SK-N-SH treated with all-trans-retinoic acid at 6 μM for 48 hours (cell line): ENCODE measurements around the gene OBI1.

Experiments used
- ATAC-seq: fragments of 200-7000 bp; cut with Tn5 transposase; 3 replicates; pipeline ENCODE4 v1.9.1; 2020; ENCODE audit warnings: mild to moderate bottlenecking, moderate library complexity
- ARNTL ChIP-seq: fragments of 450-650 bp; formaldehyde crosslinking; IDR thresholded peaks from 2 replicates; pipeline ENCODE4 v1.5.0; 2020; ENCODE audit warnings: low read depth, mild to moderate bottlenecking, moderate library complexity, borderline replicate concordance
- BACH2 ChIP-seq: fragments of 250-450 bp; sonication (Bioruptor Pico); IDR thresholded peaks from 2 replicates; pipeline ENCODE4 v1.9.0; 2021; ENCODE audit warnings: mild to moderate bottlenecking, borderline replicate concordance
- CREB5 ChIP-seq: fragments of 250-450 bp; sonication (Bioruptor Pico); IDR thresholded peaks from 2 replicates; pipeline ENCODE4 v1.5.1; 2020; ENCODE audit warnings: low read depth, mild to moderate bottlenecking, moderate library complexity
- CSDC2 ChIP-seq: fragments of 250-450 bp; sonication (Bioruptor Pico); IDR thresholded peaks from 2 replicates; pipeline ENCODE4 v1.5.0; 2020; ENCODE audit warnings: mild to moderate bottlenecking, moderate library complexity
- ESRRG ChIP-seq: fragments of 250-450 bp; sonication (Bioruptor Pico); IDR thresholded peaks from 2 replicates; pipeline ENCODE4 v1.6.1; 2021; ENCODE audit warnings: mild to moderate bottlenecking
- GLIS3 ChIP-seq: fragments of 250-450 bp; sonication (Bioruptor Pico); IDR thresholded peaks from 2 replicates; pipeline ENCODE4 v1.5.0; 2020; ENCODE audit warnings: mild to moderate bottlenecking, moderate library complexity
- OSR1 ChIP-seq: fragments of 250-450 bp; sonication (Bioruptor Pico); IDR thresholded peaks from 2 replicates; pipeline ENCODE4 v1.8.0; 2022; ENCODE audit warnings: moderate library complexity, mild to moderate bottlenecking, inconsistent platforms
- PATZ1 ChIP-seq: fragments of 250-450 bp; sonication (Bioruptor Pico); IDR thresholded peaks from 2 replicates; pipeline ENCODE4 v1.8.0; 2020; ENCODE audit warnings: mild to moderate bottlenecking, moderate library complexity, borderline replicate concordance
- PPARA ChIP-seq: fragments of 250-450 bp; sonication (Bioruptor Pico); IDR thresholded peaks from 2 replicates; pipeline ENCODE4 v1.5.0; 2020; ENCODE audit warnings: mild to moderate bottlenecking, borderline replicate concordance
- RARB ChIP-seq: fragments of 250-450 bp; sonication (Bioruptor Pico); IDR thresholded peaks from 2 replicates; pipeline ENCODE4 v1.8.0; 2021; ENCODE audit warnings: mild to moderate bottlenecking, moderate library complexity
- SNAI2 ChIP-seq: fragments of 250-450 bp; sonication (Bioruptor Pico); IDR thresholded peaks from 2 replicates; pipeline ENCODE4 v1.5.0; 2020; ENCODE audit warnings: mild to moderate bottlenecking, moderate library complexity
- TOX ChIP-seq: fragments of 250-450 bp; sonication (Bioruptor Pico); IDR thresholded peaks from 2 replicates; pipeline ENCODE4 v1.8.0; 2021; ENCODE audit warnings: mild to moderate bottlenecking, moderate library complexity, borderline replicate concordance
- ZC3H10 ChIP-seq: fragments of 250-450 bp; sonication (Bioruptor Pico); IDR thresholded peaks from 2 replicates; pipeline ENCODE4 v1.5.1; 2021; ENCODE audit warnings: mild to moderate bottlenecking, moderate library complexity
- ZFP30 ChIP-seq: fragments of 450-650 bp; formaldehyde crosslinking; IDR thresholded peaks from 2 replicates; pipeline ENCODE4 v1.5.0; 2022; ENCODE audit warnings: mild to moderate bottlenecking, moderate library complexity
- ZNF565 ChIP-seq: fragments of 450-650 bp; formaldehyde crosslinking; conservative IDR thresholded peaks from 2 replicates; pipeline ENCODE4 v1.5.0; 2020; ENCODE audit warnings: low read depth, mild to moderate bottlenecking, moderate library complexity
- ZNF70 ChIP-seq: fragments of 450-650 bp; formaldehyde crosslinking; IDR thresholded peaks from 2 replicates; pipeline ENCODE4 v1.5.0; 2020; ENCODE audit warnings: mild to moderate bottlenecking, moderate library complexity
- ZNF8 ChIP-seq: fragments of 450-650 bp; formaldehyde crosslinking; IDR thresholded peaks from 2 replicates; pipeline ENCODE4 v1.5.0; 2020; ENCODE audit warnings: mild to moderate bottlenecking, moderate library complexity
- TF ChIP-seq, protein P1 (sequence below): fragments of 250-450 bp; sonication (Bioruptor Pico); IDR thresholded peaks from 2 replicates; pipeline ENCODE4 v1.8.0; 2021; ENCODE audit warnings: low read depth, mild to moderate bottlenecking, moderate library complexity, borderline replicate concordance
- TF ChIP-seq, protein P2 (sequence below): fragments of 250-450 bp; sonication (Bioruptor Pico); IDR thresholded peaks from 2 replicates; pipeline ENCODE4 v1.5.1; 2021; ENCODE audit warnings: mild to moderate bottlenecking, moderate library complexity
- TF ChIP-seq, protein P3 (sequence below): fragments of 250-450 bp; sonication (Bioruptor Pico); IDR thresholded peaks from 2 replicates; pipeline ENCODE4 v1.5.0; 2020; ENCODE audit warnings: mild to moderate bottlenecking, moderate library complexity

Gene OBI1

DNA sequence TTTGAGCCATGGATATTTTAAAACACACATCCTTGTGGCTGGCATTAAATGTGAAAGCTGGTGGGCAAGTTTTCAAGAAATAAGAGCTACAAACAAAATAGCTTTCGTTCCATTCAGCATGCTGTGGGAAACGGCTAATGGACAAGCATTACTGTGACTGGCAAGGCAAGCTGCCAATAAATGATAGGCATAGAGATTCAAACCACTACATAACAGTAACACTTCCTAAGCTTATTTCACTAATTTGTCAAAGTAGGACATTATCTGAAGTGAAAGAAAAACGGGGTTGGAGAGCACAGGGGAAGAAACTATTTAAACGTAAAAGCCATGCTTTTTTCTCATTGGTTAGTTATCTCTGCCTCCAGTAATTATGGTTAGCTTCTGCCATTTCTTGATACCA is 26.0 kb downstream of the OBI1 start:
- ATAC-seq: no peak
- TF ChIP-seq GLIS3 (CRISPR knock-in tag) (no peak), ZC3H10 (CRISPR knock-in tag) (no peak), PATZ1 (no peak), CSDC2 (CRISPR knock-in tag) (no peak), PPARA (no peak), OSR1 (CRISPR knock-in tag) (no peak), BACH2 (CRISPR knock-in tag) (no peak)
- TF ChIP-seq, protein P1, sequence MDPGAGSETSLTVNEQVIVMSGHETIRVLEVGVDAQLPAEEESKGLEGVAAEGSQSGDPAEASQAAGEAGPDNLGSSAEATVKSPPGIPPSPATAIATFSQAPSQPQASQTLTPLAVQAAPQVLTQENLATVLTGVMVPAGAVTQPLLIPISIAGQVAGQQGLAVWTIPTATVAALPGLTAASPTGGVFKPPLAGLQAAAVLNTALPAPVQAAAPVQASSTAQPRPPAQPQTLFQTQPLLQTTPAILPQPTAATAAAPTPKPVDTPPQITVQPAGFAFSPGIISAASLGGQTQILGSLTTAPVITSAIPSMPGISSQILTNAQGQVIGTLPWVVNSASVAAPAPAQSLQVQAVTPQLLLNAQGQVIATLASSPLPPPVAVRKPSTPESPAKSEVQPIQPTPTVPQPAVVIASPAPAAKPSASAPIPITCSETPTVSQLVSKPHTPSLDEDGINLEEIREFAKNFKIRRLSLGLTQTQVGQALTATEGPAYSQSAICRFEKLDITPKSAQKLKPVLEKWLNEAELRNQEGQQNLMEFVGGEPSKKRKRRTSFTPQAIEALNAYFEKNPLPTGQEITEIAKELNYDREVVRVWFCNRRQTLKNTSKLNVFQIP (CRISPR knock-in tag): no peak
- TF ChIP-seq, protein P2, sequence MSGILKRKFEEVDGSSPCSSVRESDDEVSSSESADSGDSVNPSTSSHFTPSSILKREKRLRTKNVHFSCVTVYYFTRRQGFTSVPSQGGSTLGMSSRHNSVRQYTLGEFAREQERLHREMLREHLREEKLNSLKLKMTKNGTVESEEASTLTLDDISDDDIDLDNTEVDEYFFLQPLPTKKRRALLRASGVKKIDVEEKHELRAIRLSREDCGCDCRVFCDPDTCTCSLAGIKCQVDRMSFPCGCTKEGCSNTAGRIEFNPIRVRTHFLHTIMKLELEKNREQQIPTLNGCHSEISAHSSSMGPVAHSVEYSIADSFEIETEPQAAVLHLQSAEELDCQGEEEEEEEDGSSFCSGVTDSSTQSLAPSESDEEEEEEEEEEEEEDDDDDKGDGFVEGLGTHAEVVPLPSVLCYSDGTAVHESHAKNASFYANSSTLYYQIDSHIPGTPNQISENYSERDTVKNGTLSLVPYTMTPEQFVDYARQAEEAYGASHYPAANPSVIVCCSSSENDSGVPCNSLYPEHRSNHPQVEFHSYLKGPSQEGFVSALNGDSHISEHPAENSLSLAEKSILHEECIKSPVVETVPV (CRISPR knock-in tag): no peak
- TF ChIP-seq, all 23 proteins: peak for 0

GRCh38 chr13:78631077-78631476 is 27.9 kb downstream of the OBI1 start:
- TF ChIP-seq, protein P1 (CRISPR knock-in tag): no peak
- TF ChIP-seq ZNF70 (CRISPR knock-in tag) (no peak), CSDC2 (CRISPR knock-in tag) (no peak), GLIS3 (CRISPR knock-in tag) (no peak), ZNF8 (no peak), ARNTL (CRISPR knock-in tag) (no peak), OSR1 (CRISPR knock-in tag) (no peak)
- TF ChIP-seq, protein P3, sequence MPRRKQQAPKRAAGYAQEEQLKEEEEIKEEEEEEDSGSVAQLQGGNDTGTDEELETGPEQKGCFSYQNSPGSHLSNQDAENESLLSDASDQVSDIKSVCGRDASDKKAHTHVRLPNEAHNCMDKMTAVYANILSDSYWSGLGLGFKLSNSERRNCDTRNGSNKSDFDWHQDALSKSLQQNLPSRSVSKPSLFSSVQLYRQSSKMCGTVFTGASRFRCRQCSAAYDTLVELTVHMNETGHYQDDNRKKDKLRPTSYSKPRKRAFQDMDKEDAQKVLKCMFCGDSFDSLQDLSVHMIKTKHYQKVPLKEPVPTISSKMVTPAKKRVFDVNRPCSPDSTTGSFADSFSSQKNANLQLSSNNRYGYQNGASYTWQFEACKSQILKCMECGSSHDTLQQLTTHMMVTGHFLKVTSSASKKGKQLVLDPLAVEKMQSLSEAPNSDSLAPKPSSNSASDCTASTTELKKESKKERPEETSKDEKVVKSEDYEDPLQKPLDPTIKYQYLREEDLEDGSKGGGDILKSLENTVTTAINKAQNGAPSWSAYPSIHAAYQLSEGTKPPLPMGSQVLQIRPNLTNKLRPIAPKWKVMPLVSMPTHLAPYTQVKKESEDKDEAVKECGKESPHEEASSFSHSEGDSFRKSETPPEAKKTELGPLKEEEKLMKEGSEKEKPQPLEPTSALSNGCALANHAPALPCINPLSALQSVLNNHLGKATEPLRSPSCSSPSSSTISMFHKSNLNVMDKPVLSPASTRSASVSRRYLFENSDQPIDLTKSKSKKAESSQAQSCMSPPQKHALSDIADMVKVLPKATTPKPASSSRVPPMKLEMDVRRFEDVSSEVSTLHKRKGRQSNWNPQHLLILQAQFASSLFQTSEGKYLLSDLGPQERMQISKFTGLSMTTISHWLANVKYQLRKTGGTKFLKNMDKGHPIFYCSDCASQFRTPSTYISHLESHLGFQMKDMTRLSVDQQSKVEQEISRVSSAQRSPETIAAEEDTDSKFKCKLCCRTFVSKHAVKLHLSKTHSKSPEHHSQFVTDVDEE: no peak
- no peak for ATAC-seq

DNA sequence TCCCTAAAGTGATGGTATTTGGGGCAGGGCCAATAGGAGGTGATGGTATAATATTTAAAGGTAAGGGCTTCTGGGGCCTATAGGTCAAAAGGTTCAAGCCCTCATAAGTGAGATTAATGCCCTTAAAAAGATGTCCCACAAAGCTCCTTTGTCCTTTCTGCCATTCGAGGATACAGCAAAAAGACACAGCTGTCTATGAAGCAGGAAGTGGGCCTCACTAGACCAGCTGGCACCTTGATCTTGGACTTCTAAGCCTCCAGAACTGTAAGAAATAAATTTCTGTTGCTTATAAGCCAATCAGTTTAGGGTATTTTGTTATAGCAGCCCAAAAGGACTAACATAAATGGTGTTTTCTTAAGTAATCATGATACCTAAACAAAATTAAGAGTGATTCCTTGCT is 28.4 kb downstream of the OBI1 start:
- no peak for ATAC-seq
- no peak for TF ChIP-seq ZNF8
- TF ChIP-seq CREB5 (CRISPR knock-in tag): no peak
- no peak for TF ChIP-seq CSDC2 (CRISPR knock-in tag)
- TF ChIP-seq, protein P1 (CRISPR knock-in tag): no peak
- no peak for TF ChIP-seq PPARA
- TF ChIP-seq TOX (CRISPR knock-in tag): no peak
- no peak for TF ChIP-seq ZC3H10 (CRISPR knock-in tag)
- TF ChIP-seq BACH2 (CRISPR knock-in tag): no peak
- TF ChIP-seq ZFP30 (CRISPR knock-in tag): no peak
- TF ChIP-seq ARNTL (CRISPR knock-in tag): no peak
- no peak for TF ChIP-seq PATZ1
- TF ChIP-seq ZNF70 (CRISPR knock-in tag): no peak
- no peak for TF ChIP-seq RARB (CRISPR knock-in tag)
- no peak for TF ChIP-seq ZNF565 (CRISPR knock-in tag)
- no peak for TF ChIP-seq ESRRG
- TF ChIP-seq SNAI2 (CRISPR knock-in tag): no peak
